ENCODE results near the gene OR10V1. TPM values are rescaled to one million over a fixed set of nuclear protein-coding genes. Genes with fewer than 3 reads are reported as not detected.

The OR10V1 gene
- total and polyA plus RNA-seq, 9 of the 15 experiments (the other 6 are each of a cell fraction or from before 2014, with no cell fraction given), result not detected

GRCh38 chr11:59753650-59754493, 40.2 kb upstream of the OR10V1 start (continued):
- TF ChIP-seq RAD21 (CRISPR knock-in tag; conservative IDR thresholded peaks at IDR 0.05 in 1 of 2, IDR thresholded peaks at IDR 0.05 in 1 of 2), result peak; percentile 88 to 91
- no peak for TF ChIP-seq SMARCB1 (IDR thresholded peaks at IDR 0.05; ENCODE audit: insufficient read length, low read depth)
- TF ChIP-seq ZBTB7A (IDR thresholded peaks at IDR 0.05; ENCODE audit: borderline replicate concordance, control insufficient read depth, low read depth, low read length), result peak; percentile 37; the same call in 1 of the 2 replicates
- TF ChIP-seq DMBX1 (CRISPR knock-in tag; IDR thresholded peaks at IDR 0.05; ENCODE audit: borderline replicate concordance), result peak; percentile 88; the same call in 1 of the 2 replicates
- TF ChIP-seq COPS2 (conservative IDR thresholded peaks at IDR 0.05), result no peak
- no peak for TF ChIP-seq ZNF318 (IDR thresholded peaks at IDR 0.05; ENCODE audit: borderline replicate concordance in 1 of 2, low read depth in 1 of 2)
- TF ChIP-seq ZNF407 (IDR thresholded peaks at IDR 0.05; ENCODE audit: low read depth), result peak; percentile 10; the same call in 1 of the 2 replicates
- peak; percentile 90 for TF ChIP-seq MTA3 (IDR thresholded peaks at IDR 0.05; ENCODE audit: borderline replicate concordance)
- no peak for TF ChIP-seq CREBBP (IDR thresholded peaks at IDR 0.05; ENCODE audit: low read depth, low read length)
